NCI-H187 (cell line): ENCODE data around the gene SCAMP2.

Experiments
- DNase-seq, 2 experiments: peaks; one replicate each; lab custom pipeline; 2025; lab: John Stamatoyannopoulos, UW

Gene SCAMP2

GRCh38 chr15:74858369-74858740 lies 14.8 kb downstream of the SCAMP2 start:
- no peak for DNase-seq

GRCh38 chr15:74857671-74858368 lies 15.3 kb downstream of the SCAMP2 start:
- DNase-seq: no peak

- peak in 1 of 2 experiments; percentile 14 for DNase-seq
These were observed 16.0 kb downstream of the SCAMP2 start for GRCh38 chr15:74857082-74857655.

- no peak for DNase-seq
These were observed 16.6 kb downstream of the SCAMP2 start for GRCh38 chr15:74856537-74856936.

- DNase-seq: no peak
These were observed 17.3 kb downstream of the SCAMP2 start for GRCh38 chr15:74855857-74856256.

- DNase-seq: no peak
These were observed 18.6 kb downstream of the SCAMP2 start for GRCh38 chr15:74854453-74855022.

- no peak for DNase-seq
These were observed 21.2 kb downstream of the SCAMP2 start for GRCh38 chr15:74851960-74852359.

GRCh38 chr15:74850393-74850792 lies 22.8 kb downstream of the SCAMP2 start:
- no peak for DNase-seq

- no peak for DNase-seq
These were observed 25.7 kb downstream of the SCAMP2 start for GRCh38 chr15:74847432-74847831.

- DNase-seq: no peak
These were observed 27.6 kb downstream of the SCAMP2 start for GRCh38 chr15:74845581-74845980.

- DNase-seq: no peak
These were observed 28.0 kb downstream of the SCAMP2 start for GRCh38 chr15:74845208-74845568.

GRCh38 chr15:74844319-74845207 lies 28.6 kb downstream of the SCAMP2 start:
- no peak for DNase-seq

GRCh38 chr15:74843891-74844299 lies 29.3 kb downstream of the SCAMP2 start:
- no peak for DNase-seq

GRCh38 chr15:74843445-74843828 lies 29.7 kb downstream of the SCAMP2 start:
- DNase-seq: peak in 1 of 2 experiments; percentile 63

- peak; percentile 69 to 87 for DNase-seq
These were observed 30.4 kb downstream of the SCAMP2 start, which contains the start of gene ULK3 for GRCh38 chr15:74842581-74843444. ULK3 (minus strand) TSS chr15:74843156; CDS start chr15:74843105, 51 bp downstream.

GRCh38 chr15:74841891-74842373 lies 31.2 kb downstream of the SCAMP2 start:
- DNase-seq: no peak

- no peak for DNase-seq
These were observed 32.1 kb downstream of the SCAMP2 start for GRCh38 chr15:74840851-74841775.

GRCh38 chr15:74839526-74840395 lies 33.4 kb downstream of the SCAMP2 start:
- no peak for DNase-seq
